HCT116 (cell line): ENCODE data around the gene ST6GALNAC2. TPM values are rescaled to one million over a fixed set of nuclear protein-coding genes. Genes with fewer than 3 reads are reported as not detected.
A peak's percentile ranks its signal among the peaks of the same experiment; 100 is the strongest.

Experiments
- ATAC-seq: fragments of 200-7000 bp; cut with Tn5 transposase; 2 replicates; pipeline ENCODE4 v1.9.1; 2020; ENCODE audit warnings: mild to moderate bottlenecking, moderate library complexity
- BruUV-seq: library from RNA; stranded (reverse); fragments of 400-500 nt; replicated peaks from 2 replicates; lab custom pipeline; 2021; lab: Mats Ljungman, UMichigan
- CTCF ChIA-PET: fragments of 300-600 bp; sonication (Branson Sonifier 250); formaldehyde crosslinking; loops from one replicate; lab custom pipeline; 2021; ENCODE audit warnings: antibody characterized with exemption; lab: Charles Lee
- POLR2A ChIA-PET: fragments of 300-600, 350-600 bp; sonication (Branson Sonifier 250); formaldehyde crosslinking; loops from one replicate; lab custom pipeline; 2021; ENCODE audit warnings: antibody characterized with exemption; lab: Charles Lee
- RAD21 ChIA-PET, 2 experiments: fragments of 300-600 bp; sonication (Branson Sonifier 250); formaldehyde crosslinking; loops; one replicate each; lab custom pipeline; 2023; ENCODE audit warnings: low total read pairs in 2 of 2; ENCODE audit not compliant: uncharacterized antibody in 2 of 2, unreplicated experiment in 2 of 2, low non-redundant PET in 1 of 2; lab: Charles Lee
- DNase-seq: peaks from one replicate; pipeline ENCODE4 v3.0.0-alpha.2; 2010; ENCODE audit warnings: low read depth, low spot score
- H2AFZ ChIP-seq: fragments of 200-600 bp; shearing (Covaris generic), sonication (generic); 2 replicates; pipeline ENCODE4 v1.6.1; 2017; ENCODE audit warnings: low read depth, mixed run types, mixed read lengths, antibody characterized with exemption, low read length; ENCODE audit not compliant: poor library complexity, severe bottlenecking
- H3K27ac ChIP-seq: 2 replicates; pipeline ENCODE4 v1.5.1; 2012; ENCODE audit warnings: low read depth, low read length
- H3K27me3 ChIP-seq: fragments of 200-600 bp; sonication (generic); 2 replicates; pipeline ENCODE4 v1.6.1; 2016; ENCODE audit warnings: mixed run types, low read length, mixed read lengths; ENCODE audit not compliant: insufficient read depth
- H3K36me3 ChIP-seq, 2 experiments: fragments of 200-500 bp in 1 of 2; fragments of 200-600 bp in 1 of 2; sonication (Bioruptor generic) in 1 of 2; sonication (generic) in 1 of 2; 2 replicates each; pipeline versions ENCODE4 v1.5.1 to v1.6.1; 2014 to 2016; ENCODE audit warnings: low read length in 2 of 2, inconsistent platforms in 1 of 2, mixed read lengths in 1 of 2, mixed run types in 1 of 2; ENCODE audit not compliant: insufficient read depth in 2 of 2, control insufficient read depth in 1 of 2
- H3K4me1 ChIP-seq, 2 experiments: fragments of 200-600 bp in 1 of 2; sonication (generic) in 1 of 2; 2 replicates each; pipeline versions ENCODE4 v1.5.1 to v1.6.1; 2012 to 2017; ENCODE audit warnings: low read length in 2 of 2, inconsistent platforms in 1 of 2, mild to moderate bottlenecking in 1 of 2, mixed read lengths in 1 of 2, mixed run types in 1 of 2, moderate library complexity in 1 of 2; ENCODE audit not compliant: insufficient read depth in 2 of 2, control insufficient read depth in 1 of 2
- H3K4me2 ChIP-seq: fragments of 200-600 bp; sonication (generic); 2 replicates; pipeline ENCODE4 v1.6.1; 2017; ENCODE audit warnings: mixed run types, low read length, mixed read lengths
- H3K4me3 ChIP-seq, 2 experiments: fragments of 200-600 bp in 1 of 2; sonication (generic) in 1 of 2; replicated peaks in 1 of 2; 2 replicates each; pipeline ENCODE4 v1.5.1; 2011 to 2016; ENCODE audit warnings: low read length in 2 of 2, control low read depth in 1 of 2, low read depth in 1 of 2, mild to moderate bottlenecking in 1 of 2, mixed read lengths in 1 of 2, mixed run types in 1 of 2
- H3K79me2 ChIP-seq: fragments of 200-600 bp; sonication (generic); 2 replicates; pipeline ENCODE4 v1.6.1; 2017; ENCODE audit warnings: mild to moderate bottlenecking, mixed run types, low read length, moderate library complexity, mixed read lengths; ENCODE audit not compliant: insufficient read depth
- H3K9ac ChIP-seq: fragments of 200-600 bp; sonication (generic); 2 replicates; pipeline ENCODE4 v1.6.1; 2016; ENCODE audit warnings: low read length, mixed read lengths
- H3K9me2 ChIP-seq: fragments of 200-600 bp; sonication (generic), shearing (Covaris generic); 2 replicates; pipeline ENCODE4 v1.6.1; 2017; ENCODE audit warnings: mixed run types, mild to moderate bottlenecking, moderate library complexity; ENCODE audit not compliant: insufficient read depth
- H3K9me3 ChIP-seq, 2 experiments: fragments of 200-500 bp in 1 of 2; fragments of 200-600 bp in 1 of 2; sonication (Bioruptor generic) in 1 of 2; sonication (generic) in 1 of 2; 2 replicates each; pipeline ENCODE4 v1.6.1; 2014 to 2017; ENCODE audit warnings: low read length in 2 of 2, mixed read lengths in 2 of 2, inconsistent platforms in 1 of 2, low read depth in 1 of 2, mild to moderate bottlenecking in 1 of 2, mixed run types in 1 of 2, moderate library complexity in 1 of 2; ENCODE audit not compliant: control insufficient read depth in 1 of 2, insufficient read depth in 1 of 2
- H4K20me1 ChIP-seq: fragments of 200-600 bp; sonication (generic), shearing (Covaris generic); 2 replicates; pipeline ENCODE4 v1.6.1; 2017; ENCODE audit warnings: mixed run types, mild to moderate bottlenecking, moderate library complexity; ENCODE audit not compliant: insufficient read depth
- CEBPB ChIP-seq: IDR thresholded peaks from 2 replicates; pipeline ENCODE4 v1.6.1; 2012; ENCODE audit warnings: low read depth
- ELF1 ChIP-seq: IDR thresholded peaks from 2 replicates; pipeline ENCODE4 v1.6.1; 2012; ENCODE audit warnings: low read depth, borderline replicate concordance
- FOSL1 ChIP-seq: IDR thresholded peaks from 2 replicates; pipeline ENCODE4 v1.6.1; 2012; ENCODE audit warnings: low read depth
- SRF ChIP-seq: IDR thresholded peaks from 2 replicates; pipeline ENCODE4 v1.6.1; 2012; ENCODE audit warnings: low read depth
- intact Hi-C: fragments of 100-400 bp; cut with micrococcal nuclease; formaldehyde crosslinking; loops from 2 replicates; pipeline ENCODE4 v1.10.0; 2022
- total RNA-seq: library from RNA; stranded (reverse); gene quantifications from one replicate; pipeline ENCODE4 v1.2.1, GENCODE V29; 2021; ENCODE audit not compliant: unreplicated experiment
- TF ChIP-seq, protein P1 (sequence below): IDR thresholded peaks from 2 replicates; pipeline ENCODE4 v1.6.1; 2012

Gene ST6GALNAC2
- total RNA-seq, 1 experiment from 2014 or later = 14.7 TPM

DNA sequence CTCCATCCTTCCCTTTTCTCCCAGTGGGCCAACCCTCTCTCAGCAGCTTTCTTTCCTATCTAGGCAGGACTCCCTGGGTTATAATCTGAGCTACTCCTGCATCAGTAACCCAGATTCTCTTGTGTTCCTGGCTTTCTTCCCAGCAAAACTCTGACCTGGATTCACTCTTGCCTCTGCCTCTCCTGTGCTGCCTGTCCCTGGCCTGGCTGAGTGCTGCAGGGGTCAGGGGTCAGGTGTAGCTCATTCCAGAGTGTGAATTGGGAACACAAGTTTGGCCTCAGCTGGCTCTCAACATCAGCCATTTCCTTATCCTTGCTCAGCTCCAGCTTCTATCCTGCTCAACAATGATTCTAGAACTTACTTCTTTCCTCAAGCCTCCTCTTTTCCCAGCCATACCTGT lies 2.5 kb upstream of the ST6GALNAC2 start (continued):
- TF ChIP-seq CEBPB = no peak
- TF ChIP-seq ELF1 = no peak
- TF ChIP-seq, all 23 proteins: peak for 0

DNA sequence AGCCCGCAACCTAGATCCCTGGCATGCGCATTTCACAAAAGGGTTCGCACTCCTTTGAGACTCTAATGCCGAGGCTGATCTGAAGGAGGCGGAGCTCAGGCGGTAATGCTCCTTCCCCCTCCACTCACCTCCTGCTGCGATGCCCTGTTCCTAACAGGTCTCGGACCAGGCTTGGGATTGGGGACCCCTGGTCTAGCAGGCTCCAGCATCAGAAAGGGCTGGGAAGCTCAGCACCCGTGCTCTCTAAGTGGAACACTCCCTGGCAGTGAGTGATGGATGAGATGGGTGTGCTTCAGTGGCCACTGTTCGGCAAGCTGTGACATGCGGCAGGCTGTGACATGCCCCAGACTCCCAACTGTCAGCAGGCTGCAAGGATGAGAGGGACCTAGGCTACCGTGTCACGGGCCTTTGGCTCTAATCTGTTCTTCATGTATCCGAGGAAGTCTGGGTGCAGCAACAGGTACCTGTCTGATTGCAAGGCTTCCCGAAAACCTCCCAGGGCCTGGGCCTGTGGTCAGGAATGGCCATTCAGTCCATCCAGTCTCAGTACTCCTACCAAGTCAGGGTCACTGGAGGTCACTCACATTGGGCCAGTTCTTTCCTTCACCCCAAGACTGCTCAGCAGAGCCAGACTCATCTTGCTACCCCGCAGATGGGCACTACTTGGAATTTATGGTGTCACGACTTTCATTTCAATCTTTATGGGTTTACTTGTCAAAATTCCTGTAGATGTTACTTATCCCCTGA lies 1.3 kb upstream of the ST6GALNAC2 start:
- ATAC-seq (no peak), DNase-seq (no peak)
- Histone ChIP-seq H3K4me2 (peak overlapping the region; percentile 36), H3K9me2 (no peaks in the 10 kb centered on the region), H3K27ac (no peak overlapping the region; the same call in 1 of the 2 replicates), H3K9me3 (no peaks in the 10 kb centered on the region), H3K36me3 (no peaks in the 10 kb centered on the region), H3K27me3 (no peaks in the 10 kb centered on the region), H3K9ac (no peak overlapping the region), H4K20me1 (no peaks in the 10 kb centered on the region), H3K4me1 (peaks cover 14 to 34% of the 10 kb centered on the region in 2 experiments), H2AFZ (no peak overlapping the region), H3K4me3 (no peak overlapping the region), H3K79me2 (no peaks in the 10 kb centered on the region; the same call in 1 of the 2 replicates)
- CTCF ChIA-PET = interaction anchor here (1.5 kb wide), 3 partner anchors 26 to 94 kb away, joined by 4 to 9 read pairs (median 4); no protein-coding TSS in a partner anchor
- no peak for TF ChIP-seq SRF
- TF ChIP-seq FOSL1 = no peak
- TF ChIP-seq, protein P1, sequence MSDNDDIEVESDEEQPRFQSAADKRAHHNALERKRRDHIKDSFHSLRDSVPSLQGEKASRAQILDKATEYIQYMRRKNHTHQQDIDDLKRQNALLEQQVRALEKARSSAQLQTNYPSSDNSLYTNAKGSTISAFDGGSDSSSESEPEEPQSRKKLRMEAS = no peak
- RAD21 ChIA-PET = interaction anchor here in 1 of 2 experiments (0.6 kb wide), 1 partner anchor 44 kb away, joined by 3 read pairs; no protein-coding TSS in a partner anchor
- intact Hi-C loops = no loop called here
- POLR2A ChIA-PET = interaction anchor here (1.6 to 2.1 kb wide), 3 partner anchors 13 to 27 kb away, joined by 6 to 10 read pairs (median 8); no protein-coding TSS in a partner anchor
- BruUV-seq = no TSS peak
